Measurements from ENCODE around the gene ENPP1. TPM values are rescaled to one million over a fixed set of nuclear protein-coding genes. Genes with fewer than 3 reads are reported as not detected.

ENPP1 gene
- total RNA-seq, 1 donor, result 0.21 TPM

Other genes with a start within 250 kb of the ENPP1 start
- gene ARG1, start 234.8 kb upstream of the ENPP1 start, total RNA-seq, result not detected
- gene MED23, start 179.8 kb upstream of the ENPP1 start, total RNA-seq, result 106 TPM
- 0.73 TPM for gene ENPP3, start 170.7 kb upstream of the ENPP1 start, total RNA-seq
- 0.21 TPM for gene OR2A4, start 106.6 kb upstream of the ENPP1 start, total RNA-seq
- gene CTAGE9, start 97.0 kb upstream of the ENPP1 start, total RNA-seq, result not detected
- gene CCN2, start 143.4 kb downstream of the ENPP1 start, total RNA-seq, result under 0.01 TPM

Measured in mononuclear cell (primary cell).